Measurements from ENCODE around the gene DEFB121.

- TF ChIP-seq, protein P1, sequence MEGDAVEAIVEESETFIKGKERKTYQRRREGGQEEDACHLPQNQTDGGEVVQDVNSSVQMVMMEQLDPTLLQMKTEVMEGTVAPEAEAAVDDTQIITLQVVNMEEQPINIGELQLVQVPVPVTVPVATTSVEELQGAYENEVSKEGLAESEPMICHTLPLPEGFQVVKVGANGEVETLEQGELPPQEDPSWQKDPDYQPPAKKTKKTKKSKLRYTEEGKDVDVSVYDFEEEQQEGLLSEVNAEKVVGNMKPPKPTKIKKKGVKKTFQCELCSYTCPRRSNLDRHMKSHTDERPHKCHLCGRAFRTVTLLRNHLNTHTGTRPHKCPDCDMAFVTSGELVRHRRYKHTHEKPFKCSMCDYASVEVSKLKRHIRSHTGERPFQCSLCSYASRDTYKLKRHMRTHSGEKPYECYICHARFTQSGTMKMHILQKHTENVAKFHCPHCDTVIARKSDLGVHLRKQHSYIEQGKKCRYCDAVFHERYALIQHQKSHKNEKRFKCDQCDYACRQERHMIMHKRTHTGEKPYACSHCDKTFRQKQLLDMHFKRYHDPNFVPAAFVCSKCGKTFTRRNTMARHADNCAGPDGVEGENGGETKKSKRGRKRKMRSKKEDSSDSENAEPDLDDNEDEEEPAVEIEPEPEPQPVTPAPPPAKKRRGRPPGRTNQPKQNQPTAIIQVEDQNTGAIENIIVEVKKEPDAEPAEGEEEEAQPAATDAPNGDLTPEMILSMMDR (IDR thresholded peaks at IDR 0.05), result no peak
- TF ChIP-seq POLR2AphosphoS5 (IDR thresholded peaks at IDR 0.05), result no peak
Observed at GRCh38 chr20:31363295-31363694, 42.7 kb downstream of the DEFB121 start.

Measured in upper lobe of left lung (tissue), 4 donors.